Measurements from ENCODE around the gene SMPDL3A. TPM values are rescaled to one million over a fixed set of nuclear protein-coding genes. Genes with fewer than 3 reads are reported as not detected.

Gene SMPDL3A
- total RNA-seq, 1 experiment from 2014 or later: 0.59 TPM

GRCh38 chr6:122831511-122831910, 42.5 kb downstream of the SMPDL3A start:
- Histone ChIP-seq H3K27me3 (ENCODE audit: insufficient read depth, low read length) (no peaks in the 10 kb centered on the region), H3K23ac (ENCODE audit: insufficient read length, low read depth, low read length) (no peak overlapping the region), H3K4ac (ENCODE audit: low read depth, low read length) (no peak overlapping the region), H2BK15ac (ENCODE audit: low read depth, low read length) (no peak overlapping the region), H2AFZ (ENCODE audit: low read length) (no peak overlapping the region), H3K18ac (ENCODE audit: insufficient read length, low read depth, low read length) (no peak overlapping the region), H3K4me1 (ENCODE audit: insufficient read depth, low read length) (peaks cover 3% of the 10 kb centered on the region; the same call in 1 of the 2 replicates), H2BK120ac (ENCODE audit: low read depth, low read length, poor library complexity, severe bottlenecking) (no peak overlapping the region), H2BK12ac (ENCODE audit: insufficient read length, low read depth, low read length) (no peak overlapping the region), H4K91ac (ENCODE audit: insufficient read length, low read depth, low read length) (no peak overlapping the region), H4K20me1 (ENCODE audit: control insufficient read depth, insufficient read depth, insufficient read length) (no peaks in the 10 kb centered on the region), H3K4me2 (ENCODE audit: insufficient read depth, insufficient read length, low read length) (no peak overlapping the region), H3K79me2 (ENCODE audit: insufficient read depth, low read length) (no peaks in the 10 kb centered on the region), H3K27ac (ENCODE audit: insufficient read length, low read depth, low read length) (no peak overlapping the region), H4K5ac (ENCODE audit: insufficient read length, low read depth, low read length) (no peak overlapping the region), H4K8ac (replicated peaks; ENCODE audit: insufficient read length, low read depth, low read length) (no peak overlapping the region), H2AK5ac (ENCODE audit: insufficient read length, low read length) (no peak overlapping the region), H2BK5ac (ENCODE audit: insufficient read length, low read length) (no peak overlapping the region), H3K14ac (ENCODE audit: insufficient read depth, low read length) (no peak overlapping the region), H2BK20ac (ENCODE audit: low read depth, low read length, poor library complexity, severe bottlenecking) (no peak overlapping the region), H3K23me2 (ENCODE audit: insufficient read length, low read depth, low read length, poor library complexity, severe bottlenecking) (no peaks in the 10 kb centered on the region), H3T11ph (ENCODE audit: low read length) (no peak overlapping the region), H3K9ac (ENCODE audit: extremely low read depth, insufficient read length, low read length) (no peak overlapping the region), H3K56ac (ENCODE audit: insufficient read length, low read depth, low read length) (no peak overlapping the region), H3K9me3 (ENCODE audit: control insufficient read depth, low read depth, low read length) (no peaks in the 10 kb centered on the region), H3K79me1 (ENCODE audit: insufficient read depth, low read depth, low read length, poor library complexity, severe bottlenecking) (no peaks in the 10 kb centered on the region)
- no peak overlapping the region for H3K27ac Mint-ChIP-seq
- H3K36me3 Mint-ChIP-seq (ENCODE audit: insufficient read depth in 1 of 3, low read depth in 3 of 3): no peaks in the 10 kb centered on the region
- no peak for DNase-seq
- no peak for TF ChIP-seq CTCF (conservative IDR thresholded peaks at IDR 0.05)
- peaks cover 31 to 37% of the 10 kb centered on the region in 2 experiments for H3K4me1 Mint-ChIP-seq
- no CpG with 5 or more reads among the region's 1 CpG for WGBS (ENCODE audit: extremely low coverage, insufficient read length, low lambda C conversion rate)
- no peaks in the 10 kb centered on the region for H3K27me3 Mint-ChIP-seq (ENCODE audit: low read depth)
- H3K9me3 Mint-ChIP-seq: no peaks in the 10 kb centered on the region
- no peak overlapping the region for H3K4me3 Mint-ChIP-seq
